Neural crest cell (in vitro differentiated cells): ENCODE results near the gene ARL11. TPM values are rescaled to one million over a fixed set of nuclear protein-coding genes. Genes with fewer than 3 reads are reported as not detected.

ENCODE experiments used
- DNase-seq: peaks from one replicate; pipeline ENCODE4 v3.0.0; 2021; ENCODE audit warnings: low read depth, mixed read lengths, low spot score
- H3K27ac Mint-ChIP-seq: one replicate; pipeline ENCODE4 v1.8.0; 2021; ENCODE audit warnings: mild to moderate bottlenecking, mixed read lengths; ENCODE audit not compliant: unreplicated experiment
- H3K27me3 Mint-ChIP-seq: 2 replicates; pipeline ENCODE4 v1.8.0; 2021; ENCODE audit warnings: low read depth, mild to moderate bottlenecking, mixed read lengths
- H3K36me3 Mint-ChIP-seq: 2 replicates; pipeline ENCODE4 v1.8.0; 2021; ENCODE audit warnings: low read depth, mild to moderate bottlenecking, mixed read lengths
- H3K4me1 Mint-ChIP-seq: 2 replicates; pipeline ENCODE4 v1.8.0; 2021; ENCODE audit warnings: mixed read lengths
- H3K4me3 Mint-ChIP-seq: one replicate; pipeline ENCODE4 v1.8.0; 2021; ENCODE audit warnings: mild to moderate bottlenecking, mixed read lengths
- H3K9me3 Mint-ChIP-seq: 2 replicates; pipeline ENCODE4 v1.8.0; 2021; ENCODE audit warnings: mixed read lengths
- total RNA-seq: library from RNA; stranded (reverse); gene quantifications from 2 replicates; pipeline ENCODE4 v1.2.1, GENCODE V29; 2021
- TF ChIP-seq, protein P1 (sequence below): fragments of 200-600 bp; sonication (generic); conservative IDR thresholded peaks from 2 replicates; pipeline ENCODE4 v1.5.0; 2021; ENCODE audit warnings: antibody characterized with exemption, mild to moderate bottlenecking

The ARL11 gene
- total RNA-seq, 1 donor from 2014 or later = not detected

DNA sequence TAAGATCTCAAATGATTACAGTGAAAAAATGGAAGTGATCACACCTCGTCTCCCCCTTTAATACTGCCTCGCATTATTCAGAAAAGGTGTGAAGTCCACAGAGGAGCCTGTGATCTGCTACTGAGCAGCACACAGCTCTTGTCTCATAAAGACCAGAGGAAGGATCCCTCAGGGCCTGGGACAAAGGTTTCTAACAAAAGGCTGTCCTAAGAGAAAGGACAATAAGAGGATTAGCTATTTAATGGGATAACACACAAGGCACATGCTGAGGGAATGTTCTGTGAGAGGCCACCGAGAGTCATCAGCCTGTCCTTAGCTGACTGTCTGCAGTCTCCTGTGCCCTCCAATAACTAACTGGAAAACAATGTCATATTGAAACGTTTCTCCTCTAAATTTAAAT is 36.3 kb downstream of the ARL11 start:
- no peak for DNase-seq
- no peak overlapping the region for H3K4me3 Mint-ChIP-seq
- H3K4me1 Mint-ChIP-seq = peaks cover 7% of the 10 kb centered on the region
- TF ChIP-seq, protein P1, sequence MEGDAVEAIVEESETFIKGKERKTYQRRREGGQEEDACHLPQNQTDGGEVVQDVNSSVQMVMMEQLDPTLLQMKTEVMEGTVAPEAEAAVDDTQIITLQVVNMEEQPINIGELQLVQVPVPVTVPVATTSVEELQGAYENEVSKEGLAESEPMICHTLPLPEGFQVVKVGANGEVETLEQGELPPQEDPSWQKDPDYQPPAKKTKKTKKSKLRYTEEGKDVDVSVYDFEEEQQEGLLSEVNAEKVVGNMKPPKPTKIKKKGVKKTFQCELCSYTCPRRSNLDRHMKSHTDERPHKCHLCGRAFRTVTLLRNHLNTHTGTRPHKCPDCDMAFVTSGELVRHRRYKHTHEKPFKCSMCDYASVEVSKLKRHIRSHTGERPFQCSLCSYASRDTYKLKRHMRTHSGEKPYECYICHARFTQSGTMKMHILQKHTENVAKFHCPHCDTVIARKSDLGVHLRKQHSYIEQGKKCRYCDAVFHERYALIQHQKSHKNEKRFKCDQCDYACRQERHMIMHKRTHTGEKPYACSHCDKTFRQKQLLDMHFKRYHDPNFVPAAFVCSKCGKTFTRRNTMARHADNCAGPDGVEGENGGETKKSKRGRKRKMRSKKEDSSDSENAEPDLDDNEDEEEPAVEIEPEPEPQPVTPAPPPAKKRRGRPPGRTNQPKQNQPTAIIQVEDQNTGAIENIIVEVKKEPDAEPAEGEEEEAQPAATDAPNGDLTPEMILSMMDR = no peak
- H3K27me3 Mint-ChIP-seq = no peaks in the 10 kb centered on the region
- H3K9me3 Mint-ChIP-seq = no peaks in the 10 kb centered on the region
- H3K27ac Mint-ChIP-seq = no peak overlapping the region
- H3K36me3 Mint-ChIP-seq = peaks cover 33% of the 10 kb centered on the region

DNA sequence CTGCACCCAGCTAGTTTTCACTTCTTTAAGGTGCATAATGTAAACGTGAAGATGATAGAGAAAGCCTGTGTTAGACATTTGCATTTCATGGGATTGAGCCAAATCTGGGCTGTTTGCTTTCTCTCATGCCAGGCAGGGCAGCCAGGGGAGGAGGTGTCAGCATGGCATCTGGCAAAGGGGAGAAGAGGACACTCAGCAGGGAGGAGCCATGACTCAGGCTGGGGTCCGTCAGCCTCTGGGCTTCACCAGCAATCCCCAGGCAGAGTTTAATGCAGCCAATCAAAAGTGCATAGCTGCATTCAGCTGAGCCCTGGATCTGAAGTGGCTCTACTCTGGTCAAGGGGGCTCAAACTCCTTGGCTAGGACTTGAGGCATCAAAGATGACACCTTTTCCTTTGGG is 39.5 kb downstream of the ARL11 start:
- peaks cover 27% of the 10 kb centered on the region for H3K36me3 Mint-ChIP-seq
- no peaks in the 10 kb centered on the region for H3K27me3 Mint-ChIP-seq
- TF ChIP-seq, protein P1 = no peak
- H3K4me1 Mint-ChIP-seq = peaks cover 32% of the 10 kb centered on the region
- DNase-seq = no peak
- H3K4me3 Mint-ChIP-seq = no peak overlapping the region
- H3K9me3 Mint-ChIP-seq = no peaks in the 10 kb centered on the region
- H3K27ac Mint-ChIP-seq = no peak overlapping the region

DNA sequence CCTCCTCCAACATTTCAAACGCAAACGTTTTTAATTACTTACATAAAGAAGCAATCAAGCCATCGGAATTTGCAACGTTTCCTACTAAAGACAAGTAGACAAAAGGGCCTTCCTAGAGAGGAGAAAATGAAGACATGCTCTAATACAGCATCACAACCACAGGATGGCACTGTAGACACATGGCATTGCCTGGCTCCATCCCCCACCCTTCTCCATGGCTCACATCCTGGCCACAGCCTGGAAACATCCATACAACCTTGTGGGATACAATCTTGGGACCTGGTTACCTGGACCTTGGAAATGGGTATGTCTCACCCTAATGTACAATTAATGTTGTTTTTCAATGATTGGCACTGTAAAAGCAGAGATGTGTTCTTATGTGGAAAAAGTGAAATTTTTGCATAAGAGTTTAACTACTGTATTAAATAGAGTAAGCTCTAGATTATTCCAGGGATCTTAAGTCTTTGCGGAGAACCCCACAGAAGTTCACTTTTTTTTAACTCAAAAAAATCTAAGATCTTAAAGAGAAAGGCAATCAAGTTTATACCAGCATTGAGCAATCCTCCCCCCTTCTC is 41.5 kb downstream of the ARL11 start:
- H3K4me3 Mint-ChIP-seq = no peak overlapping the region
- peaks cover 3% of the 10 kb centered on the region for H3K9me3 Mint-ChIP-seq
- no peaks in the 10 kb centered on the region for H3K27me3 Mint-ChIP-seq
- peak; percentile 45 for DNase-seq
- H3K36me3 Mint-ChIP-seq = peaks cover 31% of the 10 kb centered on the region
- TF ChIP-seq, protein P1 = peak; percentile 79
- H3K4me1 Mint-ChIP-seq = peaks cover 27% of the 10 kb centered on the region
- no peak overlapping the region for H3K27ac Mint-ChIP-seq

DNA sequence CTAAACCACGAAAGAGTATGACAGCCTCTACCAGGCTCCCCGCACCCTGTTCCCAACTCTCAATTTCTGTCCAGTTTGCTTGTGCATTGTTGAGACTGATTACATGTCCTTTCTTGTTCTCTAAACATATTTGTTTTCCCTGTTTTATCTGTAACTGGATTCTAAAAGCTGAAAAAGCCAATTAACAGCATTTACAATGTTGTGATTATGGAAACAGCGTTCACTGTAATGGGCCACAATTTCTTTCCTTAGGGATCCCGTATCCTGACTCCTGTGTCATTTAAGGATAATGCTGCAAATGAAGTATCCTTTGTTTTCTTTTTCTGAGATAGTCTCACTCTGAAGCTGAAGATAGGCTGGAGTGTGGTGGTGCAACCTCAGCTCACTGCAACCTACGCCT is 42.5 kb downstream of the ARL11 start:
- no peak for DNase-seq
- Mint-ChIP-seq H3K4me1 (peaks cover 27% of the 10 kb centered on the region), H3K27me3 (no peaks in the 10 kb centered on the region), H3K27ac (peak overlapping the region; percentile 4), H3K4me3 (no peak overlapping the region), H3K36me3 (peaks cover 36% of the 10 kb centered on the region), H3K9me3 (peaks cover 4% of the 10 kb centered on the region)
- TF ChIP-seq, protein P1 = no peak

DNA sequence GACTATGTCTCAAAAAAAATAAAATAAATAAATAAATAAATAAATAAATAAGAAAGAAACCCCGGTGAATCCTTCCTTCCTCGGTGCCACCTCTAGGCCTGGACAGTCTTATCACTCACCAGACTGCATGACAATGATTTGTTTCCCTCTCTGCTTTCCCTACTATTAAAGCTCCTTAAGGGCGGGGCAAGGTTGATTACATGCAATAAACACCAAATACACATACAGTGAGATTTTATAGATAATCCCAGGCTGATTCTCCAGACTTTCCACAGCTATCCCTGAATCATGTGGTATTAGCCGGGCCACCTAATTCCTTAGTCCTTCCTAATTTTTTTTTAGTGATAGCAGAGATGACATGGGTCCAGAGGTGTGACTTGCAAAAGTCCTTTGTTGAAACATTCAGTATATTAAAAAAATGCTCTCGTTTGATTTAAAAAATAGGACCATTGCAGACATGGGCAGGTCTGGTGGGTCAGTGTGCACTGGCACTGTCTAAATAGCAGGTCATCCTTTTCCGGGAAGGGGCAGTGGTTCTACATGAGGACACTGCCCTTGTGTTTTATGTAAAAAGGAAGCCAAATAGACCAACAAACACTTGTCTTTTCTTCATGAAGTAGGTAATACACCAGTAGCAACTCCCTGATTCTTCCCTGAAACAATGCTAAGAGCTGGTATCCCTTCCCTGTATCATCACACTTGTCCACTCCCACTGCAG is 48.4 kb downstream of the ARL11 start:
- DNase-seq = no peak
- Mint-ChIP-seq H3K9me3 (peaks cover 4% of the 10 kb centered on the region), H3K4me3 (no peak overlapping the region), H3K36me3 (peaks cover 35% of the 10 kb centered on the region), H3K27me3 (no peaks in the 10 kb centered on the region), H3K27ac (no peak overlapping the region), H3K4me1 (peaks cover 7% of the 10 kb centered on the region)
- TF ChIP-seq, protein P1 = no peak
